D721Med (cell line): Measurements from ENCODE around the gene SLC38A2.

Experiments
- DNase-seq: peaks from one replicate; pipeline ENCODE4 v3.0.0; 2011; ENCODE audit warnings: low spot score; ENCODE audit not compliant: insufficient read length
- FAIRE-seq: peaks from 2 replicates; lab custom pipeline; 2011; peaks lifted over from hg19 to GRCh38; lab: Jason Lieb, UNC
- CTCF ChIP-seq: IDR thresholded peaks from 2 replicates; pipeline ENCODE4 v1.5.1; 2012; ENCODE audit warnings: mild to moderate bottlenecking, control low read depth; ENCODE audit not compliant: insufficient read depth; ENCODE audit errors: missing control alignments

SLC38A2 gene

DNA sequence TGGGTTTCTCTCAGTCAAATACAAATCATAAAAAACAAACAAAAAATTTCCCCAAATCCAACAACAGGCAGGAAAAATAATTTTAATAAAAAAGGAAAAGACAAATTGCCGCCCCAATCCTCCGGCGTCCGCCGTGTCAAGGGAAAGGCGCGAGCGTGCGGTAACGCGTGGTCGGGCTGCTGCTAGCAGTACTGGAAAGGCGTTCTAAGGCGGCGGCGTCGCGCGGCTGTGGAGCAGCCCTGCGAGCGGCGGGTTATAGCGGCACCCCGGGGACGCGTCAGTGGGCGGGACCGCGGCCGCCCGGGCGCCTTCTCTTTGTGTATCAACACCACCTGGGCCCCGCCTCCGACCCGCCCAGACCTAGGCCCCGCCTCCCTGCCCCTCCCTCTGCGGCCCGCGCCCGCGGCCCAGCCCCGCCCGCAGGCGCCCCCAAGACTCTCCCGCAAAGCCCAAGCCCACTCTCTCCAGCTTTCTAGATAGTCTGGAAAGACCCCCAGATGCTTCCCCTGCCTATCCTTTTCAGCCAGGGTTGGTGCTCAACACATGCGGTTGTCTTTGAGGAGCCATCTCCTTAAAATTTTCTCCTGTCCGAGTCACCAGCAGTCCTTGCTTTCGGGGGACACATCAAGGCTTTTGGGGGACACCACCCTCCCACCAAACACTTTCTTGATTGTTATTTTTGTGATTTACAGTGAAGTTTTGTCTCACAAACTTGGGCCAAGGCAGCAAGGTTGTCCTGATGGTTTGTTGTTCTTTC lies at the start of gene SLC38A2:
Gene SLC38A2 (minus strand): TSS at position 230 of the 757 bp plus-strand sequence. CDS start 1,480 bp downstream, outside the sequence.
- DNase-seq (peak; percentile 83), FAIRE-seq (no peak)
- TF ChIP-seq CTCF: no peak

- DNase-seq (no peak), FAIRE-seq (no peak)
- no peak for TF ChIP-seq CTCF
Observed at GRCh38 chr12:46419675-46420074, 47.1 kb upstream of the SLC38A2 start.

DNA sequence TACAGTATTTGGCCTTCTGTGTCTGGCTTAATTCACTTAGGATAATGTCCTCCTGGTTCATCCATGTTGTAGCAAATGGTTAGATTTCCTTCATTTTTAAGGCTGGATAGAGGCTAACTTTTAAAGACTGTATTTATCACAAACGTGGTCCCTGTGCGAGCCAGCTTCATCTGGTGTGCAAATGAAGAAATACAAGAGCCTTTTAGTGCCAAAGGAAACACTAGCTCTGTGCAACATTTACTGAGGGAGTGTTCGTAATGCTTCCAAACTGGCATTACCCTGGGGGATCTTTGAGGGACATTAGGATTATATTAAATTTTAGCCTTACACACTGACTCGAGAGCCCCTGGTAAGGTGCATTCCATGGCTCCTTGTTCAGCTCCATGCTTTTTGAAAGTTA lies 43.0 kb upstream of the SLC38A2 start:
- no peak for TF ChIP-seq CTCF
- no peak for FAIRE-seq
- DNase-seq: no peak

DNA sequence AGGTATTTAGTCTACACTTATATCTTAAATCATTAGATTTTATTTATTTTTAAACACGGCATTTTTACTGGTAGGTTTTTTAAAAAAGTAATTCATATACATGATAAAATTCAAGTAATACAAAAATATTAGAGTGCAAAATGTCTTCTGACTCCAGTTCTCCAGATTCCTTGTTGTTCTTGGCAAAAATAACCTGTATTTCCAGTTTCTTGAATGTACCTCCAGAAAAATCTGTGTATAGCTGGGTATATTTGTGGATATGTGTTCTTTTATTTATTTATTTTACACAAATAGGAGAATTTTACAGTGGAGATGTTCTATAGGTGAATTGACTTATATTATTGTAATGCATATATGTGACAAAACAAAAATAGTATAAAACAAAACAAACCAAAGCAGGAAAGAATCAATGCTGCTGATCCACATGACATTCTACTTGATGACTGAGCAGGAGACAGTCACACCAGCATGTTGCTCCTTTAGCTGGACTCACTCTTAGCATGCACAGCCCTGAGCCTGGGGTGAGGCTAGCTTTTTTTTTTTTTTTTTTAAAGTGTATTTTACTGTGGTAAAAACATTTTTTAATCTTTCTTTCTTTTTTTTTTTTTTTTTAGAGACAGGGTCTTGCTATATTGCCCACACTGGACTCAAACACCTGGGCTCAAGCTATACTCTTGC lies 42.2 kb upstream of the SLC38A2 start:
- no peak for TF ChIP-seq CTCF
- FAIRE-seq: no peak
- no peak for DNase-seq

GRCh38 chr12:46413368-46413767 lies 40.8 kb upstream of the SLC38A2 start:
- no peak for FAIRE-seq
- TF ChIP-seq CTCF: no peak
- no peak for DNase-seq

DNA sequence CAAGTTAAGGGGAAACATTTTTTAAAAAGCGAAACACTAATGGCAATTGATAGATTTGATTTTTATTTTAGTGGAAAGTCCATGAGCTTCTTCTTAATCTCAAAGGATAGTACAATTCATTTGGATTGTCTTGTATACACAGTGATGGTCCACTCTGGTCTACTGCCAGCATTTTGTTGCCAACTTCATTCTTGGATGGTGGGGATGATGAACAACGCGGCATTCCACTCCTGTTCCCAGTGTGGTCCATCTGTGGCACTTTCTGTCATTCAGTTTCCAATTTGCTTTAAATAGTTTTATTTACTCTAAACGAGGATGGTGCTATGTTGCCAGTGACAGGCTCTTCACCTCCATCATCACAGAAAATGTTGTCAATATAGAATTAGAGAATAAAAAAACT lies 40.3 kb upstream of the SLC38A2 start:
- FAIRE-seq (no peak), DNase-seq (no peak)
- TF ChIP-seq CTCF: no peak

DNA sequence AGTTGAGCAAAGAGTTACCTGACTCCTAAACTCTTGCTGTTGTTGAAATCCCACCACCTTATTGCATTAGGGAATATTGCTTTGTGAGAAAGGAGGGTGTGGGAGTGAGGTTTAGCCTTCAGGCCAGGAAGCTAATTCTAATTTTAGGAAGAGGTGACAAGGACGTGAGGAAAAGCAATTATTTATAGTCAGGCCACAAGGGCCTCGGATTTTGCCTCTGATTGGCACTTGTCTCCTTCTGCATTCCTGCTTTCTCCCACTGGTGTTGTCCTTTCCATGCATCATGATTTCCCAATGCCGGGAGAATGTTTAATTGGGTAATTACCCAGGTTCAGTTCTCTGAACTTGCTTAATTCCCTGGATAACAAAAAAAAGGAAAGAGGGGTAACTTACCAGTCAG lies 37.9 kb upstream of the SLC38A2 start:
- no peak for DNase-seq
- no peak for FAIRE-seq
- TF ChIP-seq CTCF: no peak
